ENCODE results near the gene SYT15. TPM values are rescaled to one million over a fixed set of nuclear protein-coding genes. Genes with fewer than 3 reads are reported as not detected.

SYT15 gene
- total and polyA plus RNA-seq, 10 donors, result 0.20 to 8.4 (median 2.4) TPM

DNA sequence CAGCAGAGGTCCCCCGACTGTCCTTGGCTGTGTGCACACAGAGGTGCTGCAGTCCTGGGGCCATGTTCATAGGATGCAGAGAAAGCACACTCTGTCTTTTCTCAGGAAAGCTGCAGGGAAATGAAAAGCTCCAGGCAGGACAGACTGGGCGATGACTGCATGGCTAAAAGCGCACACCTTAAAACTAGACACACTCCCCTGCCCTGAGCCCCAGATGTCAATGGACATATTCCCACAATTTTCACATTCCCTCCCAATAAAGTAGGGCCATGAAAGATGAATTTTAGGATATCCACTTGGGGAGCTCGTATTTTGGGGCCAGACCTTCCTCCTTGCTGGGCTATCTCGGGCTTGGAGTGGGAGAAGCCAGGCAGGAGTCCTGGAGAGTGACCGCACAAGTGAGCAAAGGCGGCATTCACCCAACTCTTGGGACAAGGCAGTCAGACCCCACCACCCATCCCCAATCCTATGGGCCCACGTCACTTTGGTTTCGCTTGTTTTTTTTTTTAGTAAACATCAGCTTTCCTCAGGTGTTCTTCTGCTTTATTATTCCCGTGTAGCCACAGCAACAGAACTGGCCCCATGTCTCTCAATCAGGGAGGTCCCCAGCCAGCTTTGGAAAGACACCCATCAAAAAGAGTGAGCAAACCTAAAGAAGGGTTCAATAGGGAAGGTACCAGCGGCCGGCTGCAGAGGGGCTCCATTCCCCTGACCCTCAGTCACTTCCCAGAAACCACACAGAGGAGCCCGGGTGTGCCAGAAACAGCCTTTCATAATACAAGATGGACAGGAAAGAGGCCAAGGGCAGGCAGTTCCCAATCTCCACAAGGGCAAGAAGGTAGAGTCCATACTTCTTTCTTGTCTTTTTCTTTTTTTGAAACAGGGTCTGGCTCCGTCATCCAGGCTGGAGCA lies 35.2 kb upstream of the SYT15 start:
- peaks cover 0 to 7% (median 3%) of the 10 kb centered on the region in 6 donors for H3K4me1 ChIP-seq
- intact Hi-C loops (cut with DNase I; ENCODE audit: low total_unique reads), result no loop called here
- H3K4me3 ChIP-seq, result no peak overlapping the region
- H3K27ac ChIP-seq, result no peak overlapping the region
- TF ChIP-seq, protein P1, sequence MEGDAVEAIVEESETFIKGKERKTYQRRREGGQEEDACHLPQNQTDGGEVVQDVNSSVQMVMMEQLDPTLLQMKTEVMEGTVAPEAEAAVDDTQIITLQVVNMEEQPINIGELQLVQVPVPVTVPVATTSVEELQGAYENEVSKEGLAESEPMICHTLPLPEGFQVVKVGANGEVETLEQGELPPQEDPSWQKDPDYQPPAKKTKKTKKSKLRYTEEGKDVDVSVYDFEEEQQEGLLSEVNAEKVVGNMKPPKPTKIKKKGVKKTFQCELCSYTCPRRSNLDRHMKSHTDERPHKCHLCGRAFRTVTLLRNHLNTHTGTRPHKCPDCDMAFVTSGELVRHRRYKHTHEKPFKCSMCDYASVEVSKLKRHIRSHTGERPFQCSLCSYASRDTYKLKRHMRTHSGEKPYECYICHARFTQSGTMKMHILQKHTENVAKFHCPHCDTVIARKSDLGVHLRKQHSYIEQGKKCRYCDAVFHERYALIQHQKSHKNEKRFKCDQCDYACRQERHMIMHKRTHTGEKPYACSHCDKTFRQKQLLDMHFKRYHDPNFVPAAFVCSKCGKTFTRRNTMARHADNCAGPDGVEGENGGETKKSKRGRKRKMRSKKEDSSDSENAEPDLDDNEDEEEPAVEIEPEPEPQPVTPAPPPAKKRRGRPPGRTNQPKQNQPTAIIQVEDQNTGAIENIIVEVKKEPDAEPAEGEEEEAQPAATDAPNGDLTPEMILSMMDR (IDR thresholded peaks at IDR 0.05 in 8 of 11, conservative IDR thresholded peaks at IDR 0.05 in 3 of 11), result no peak
- TF ChIP-seq POLR2A (IDR thresholded peaks at IDR 0.05) (no peak), POLR2AphosphoS5 (IDR thresholded peaks at IDR 0.05) (no peak)
- DNase-seq, result peak; percentile 71
- H3K27me3 ChIP-seq (replicated peaks in 1 of 7), result peaks cover 0 to 48% (median 11%) of the 10 kb centered on the region in 7 donors
- no peaks in the 10 kb centered on the region for H3K9me3 ChIP-seq
- 82 to 89% (median 84%) methylated on average over 14 of the region's 14 CpGs for WGBS, 5 donors
- H3K36me3 ChIP-seq, result no peaks in the 10 kb centered on the region

DNA sequence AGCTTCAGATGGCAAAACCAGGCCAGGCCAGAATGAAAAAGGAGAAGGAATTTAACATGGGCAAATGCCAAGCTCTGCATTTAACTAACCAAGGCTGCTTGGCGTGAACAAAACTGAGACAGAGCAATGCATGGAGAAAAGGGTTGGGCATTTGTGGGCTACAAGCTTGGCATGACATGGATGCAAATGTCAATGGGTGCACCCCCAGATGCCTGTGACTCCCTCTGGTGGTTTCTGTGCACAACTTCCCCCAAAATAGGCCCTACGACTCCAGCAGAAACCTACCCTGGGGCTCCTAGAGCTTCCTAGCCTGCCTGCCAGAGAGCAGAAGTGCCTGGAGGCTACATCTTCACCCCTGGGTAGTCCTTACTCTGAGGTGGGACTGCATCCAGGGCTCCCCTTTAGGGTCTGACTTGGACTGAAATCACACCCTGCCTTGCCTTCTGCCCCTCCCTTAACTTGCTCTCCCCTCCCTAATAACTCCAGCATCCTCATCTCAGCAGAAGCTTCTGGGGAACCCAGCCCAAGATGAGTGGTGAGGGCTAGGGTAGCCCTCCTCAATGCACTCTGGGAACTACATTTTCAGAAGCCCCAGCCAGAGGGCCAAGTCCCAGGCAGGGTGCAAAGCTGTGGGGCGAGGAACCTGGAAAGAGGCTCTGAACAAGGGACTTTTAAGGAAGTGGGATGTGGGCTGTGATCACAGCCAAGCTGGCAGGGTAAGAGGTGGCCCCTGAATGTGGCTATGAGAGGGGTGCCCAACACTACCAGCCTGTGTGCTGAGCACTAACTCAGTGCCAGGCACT lies 33.7 kb upstream of the SYT15 start:
- 55 to 67% (median 62%) methylated on average over 3 of the region's 3 CpGs for WGBS, 5 donors
- TF ChIP-seq POLR2A (IDR thresholded peaks at IDR 0.05), result no peak
- TF ChIP-seq, protein P1 (IDR thresholded peaks at IDR 0.05 in 8 of 11, conservative IDR thresholded peaks at IDR 0.05 in 3 of 11), result peak in 5 of 11 experiments; percentile 12 to 32 (median 24)
- peaks cover 0 to 7% (median 3%) of the 10 kb centered on the region in 6 donors for H3K4me1 ChIP-seq
- H3K9me3 ChIP-seq, result no peaks in the 10 kb centered on the region
- H3K4me3 ChIP-seq, result no peak overlapping the region
- DNase-seq, result peak; percentile 65
- H3K36me3 ChIP-seq, result no peaks in the 10 kb centered on the region
- H3K27me3 ChIP-seq (replicated peaks in 1 of 7), result peaks cover 0 to 43% (median 10%) of the 10 kb centered on the region in 7 donors
- H3K27ac ChIP-seq, result no peak overlapping the region
- intact Hi-C loops (cut with DNase I; ENCODE audit: low total_unique reads), result no loop called here

DNA sequence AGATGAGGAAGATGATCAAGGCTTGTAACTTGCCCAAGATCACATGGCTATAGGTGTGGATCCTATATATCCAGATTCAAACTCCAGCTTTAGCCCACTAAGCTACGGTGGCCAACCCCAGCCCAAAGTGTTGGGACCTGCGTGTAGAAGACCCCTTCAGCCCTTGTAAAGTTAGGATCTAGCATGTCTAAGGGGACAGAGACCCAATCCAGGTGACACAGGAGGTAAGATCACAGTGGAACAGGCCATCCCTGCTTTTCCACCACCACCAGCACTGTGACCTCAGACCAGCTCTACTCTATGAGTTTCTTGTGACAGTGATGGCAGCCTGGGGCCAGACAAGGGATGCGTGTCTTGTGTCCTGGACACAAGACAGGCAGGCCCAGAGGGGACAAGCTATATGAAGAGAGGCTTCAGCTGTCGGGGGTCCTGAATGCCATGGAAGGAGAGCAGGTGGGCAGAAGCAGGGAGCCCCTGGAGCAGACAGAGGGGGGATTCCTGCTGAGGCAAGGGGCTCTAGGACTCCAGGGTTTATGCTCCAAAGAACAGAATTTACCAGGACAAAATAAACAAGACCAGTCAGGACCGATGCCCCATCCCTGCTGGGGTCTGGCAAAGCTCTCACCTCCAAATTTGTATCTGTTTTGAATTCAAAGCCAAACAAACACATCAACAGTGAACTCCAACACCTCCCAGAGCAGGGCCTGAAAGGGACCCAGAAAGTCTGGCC lies 32.9 kb upstream of the SYT15 start:
- TF ChIP-seq POLR2A (IDR thresholded peaks at IDR 0.05) (no peak), POLR2AphosphoS5 (IDR thresholded peaks at IDR 0.05) (no peak)
- TF ChIP-seq, protein P1 (IDR thresholded peaks at IDR 0.05 in 8 of 11, conservative IDR thresholded peaks at IDR 0.05 in 3 of 11), result no peak
- DNase-seq, result peak; percentile 70
- 73 to 85% (median 81%) methylated on average over 5 of the region's 5 CpGs for WGBS, 5 donors
- H3K4me3 ChIP-seq, result no peak overlapping the region
- H3K27ac ChIP-seq, result no peak overlapping the region
- peaks cover 0 to 35% (median 4%) of the 10 kb centered on the region in 7 donors for H3K27me3 ChIP-seq (replicated peaks in 1 of 7)
- intact Hi-C loops (cut with DNase I; ENCODE audit: low total_unique reads), result no loop called here
- no peaks in the 10 kb centered on the region for H3K9me3 ChIP-seq
- H3K36me3 ChIP-seq, result no peaks in the 10 kb centered on the region
- peaks cover 0 to 4% (median 1%) of the 10 kb centered on the region in 6 donors for H3K4me1 ChIP-seq

All from spleen (tissue), 11 donors.